ENCODE results near the gene HIP1R. TPM values are rescaled to one million over a fixed set of nuclear protein-coding genes. Genes with fewer than 3 reads are reported as not detected.
A peak's percentile ranks its signal among the peaks of the same experiment; 100 is the strongest.

HIP1R gene
- total RNA-seq, 1 donor from 2014 or later: 117 TPM

DNA sequence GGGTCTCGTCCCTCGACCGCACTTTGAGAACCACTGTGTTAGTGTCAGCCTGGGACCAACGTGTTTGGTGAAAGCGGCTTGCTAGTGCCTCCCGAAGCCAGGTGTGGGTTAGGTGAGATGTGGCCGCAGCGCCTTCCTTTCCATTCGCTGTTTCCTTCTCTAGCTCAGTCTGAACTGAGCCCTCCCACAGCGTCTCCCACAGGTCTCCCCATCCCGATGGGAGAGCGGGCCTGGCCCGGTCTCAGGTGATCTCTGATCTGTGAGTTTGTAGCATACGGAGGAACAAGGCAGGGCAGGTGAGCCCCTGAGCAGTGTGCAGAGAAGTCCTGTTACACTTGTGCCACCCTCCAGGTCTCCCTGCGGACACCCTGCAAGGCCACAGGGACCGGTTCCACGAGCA is 19.3 kb downstream of the HIP1R start:
- no peak for TF ChIP-seq CTCF (IDR thresholded peaks at IDR 0.05; ENCODE audit: unreplicated experiment)
- H3K9me3 Mint-ChIP-seq (ENCODE audit: unreplicated experiment): no peaks in the 10 kb centered on the region
- no peak overlapping the region for H3K27ac Mint-ChIP-seq (ENCODE audit: unreplicated experiment)
- H3K27me3 Mint-ChIP-seq (ENCODE audit: unreplicated experiment): peaks cover 7% of the 10 kb centered on the region
- peaks cover 21% of the 10 kb centered on the region for H3K36me3 Mint-ChIP-seq (ENCODE audit: low read depth, unreplicated experiment)
- no peak for DNase-seq (ENCODE audit: low spot score)
- H3K4me1 Mint-ChIP-seq (ENCODE audit: unreplicated experiment): peaks cover 5% of the 10 kb centered on the region
- H3K4me3 Mint-ChIP-seq (ENCODE audit: unreplicated experiment): no peak overlapping the region

DNA sequence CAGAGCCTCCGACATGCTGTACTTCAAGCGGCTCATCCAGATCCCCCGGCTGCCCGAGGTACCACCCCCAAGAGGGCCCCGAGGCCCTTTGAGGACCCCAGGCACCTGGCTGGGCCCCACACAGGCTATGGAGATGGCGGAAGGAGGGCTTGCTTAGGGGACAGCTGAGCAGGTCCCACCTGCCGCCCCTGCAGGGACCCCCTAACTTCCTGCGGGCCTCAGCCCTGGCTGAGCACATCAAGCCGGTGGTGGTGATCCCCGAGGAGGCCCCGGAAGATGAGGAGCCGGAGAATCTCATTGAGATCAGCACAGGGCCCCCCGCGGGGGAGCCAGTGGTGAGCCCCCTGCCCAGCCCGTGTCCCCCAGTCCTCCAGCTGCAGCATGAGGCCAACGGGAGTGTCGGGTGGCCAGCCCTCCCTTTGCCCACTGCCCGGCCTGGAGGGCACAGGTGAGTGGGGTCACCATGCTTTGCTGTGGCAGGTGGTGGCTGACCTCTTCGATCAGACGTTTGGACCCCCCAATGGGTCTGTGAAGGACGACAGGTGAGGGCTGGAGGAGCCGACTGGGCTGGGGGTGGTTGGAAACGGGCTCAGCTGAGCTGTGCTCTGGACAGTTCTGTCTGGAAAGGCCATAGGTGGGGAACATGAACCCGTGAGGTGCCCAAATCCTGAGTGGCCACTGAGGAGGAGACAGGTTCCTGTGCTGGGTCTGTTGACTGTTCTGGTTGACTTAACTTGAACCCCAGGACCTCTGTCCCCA is 20.0 kb downstream of the HIP1R start:
- DNase-seq (ENCODE audit: low spot score): no peak
- peaks cover 17% of the 10 kb centered on the region for H3K36me3 Mint-ChIP-seq (ENCODE audit: low read depth, unreplicated experiment)
- no peak overlapping the region for H3K4me3 Mint-ChIP-seq (ENCODE audit: unreplicated experiment)

DNA sequence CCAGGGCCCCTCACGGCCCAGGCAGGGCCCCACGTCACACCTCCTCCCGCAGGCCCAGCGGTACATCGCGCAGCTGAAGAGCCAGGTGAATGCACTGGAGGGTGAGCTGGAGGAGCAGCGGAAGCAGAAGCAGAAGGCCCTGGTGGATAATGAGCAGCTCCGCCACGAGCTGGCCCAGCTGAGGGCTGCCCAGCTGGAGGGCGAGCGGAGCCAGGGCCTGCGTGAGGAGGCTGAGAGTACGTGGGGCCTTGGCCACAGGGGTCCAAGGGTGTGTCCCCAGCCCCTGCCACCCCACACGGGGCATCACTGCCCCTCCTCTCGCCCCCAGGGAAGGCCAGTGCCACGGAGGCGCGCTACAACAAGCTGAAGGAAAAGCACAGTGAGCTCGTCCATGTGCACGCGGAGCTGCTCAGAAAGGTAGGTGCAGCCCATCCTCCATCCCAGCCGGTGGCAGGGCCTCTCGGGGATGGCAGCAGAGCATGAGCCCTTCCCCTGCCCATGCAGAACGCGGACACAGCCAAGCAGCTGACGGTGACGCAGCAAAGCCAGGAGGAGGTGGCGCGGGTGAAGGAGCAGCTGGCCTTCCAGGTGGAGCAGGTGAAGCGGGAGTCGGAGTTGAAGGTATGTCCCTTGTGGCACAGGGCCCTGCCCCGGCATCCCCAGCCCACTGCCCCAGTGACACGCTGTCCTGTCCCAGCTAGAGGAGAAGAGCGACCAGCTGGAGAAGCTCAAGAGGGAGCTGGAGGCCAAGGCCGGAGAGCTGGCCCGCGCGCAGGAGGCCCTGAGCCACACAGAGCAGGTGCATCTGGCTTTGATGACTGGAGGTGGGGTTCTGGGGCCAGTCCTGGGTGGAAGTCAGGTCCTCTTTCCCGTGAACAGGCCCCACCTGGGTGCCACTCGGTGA is 20.9 kb downstream of the HIP1R start:
- H3K9me3 Mint-ChIP-seq (ENCODE audit: unreplicated experiment): no peaks in the 10 kb centered on the region
- no peak for TF ChIP-seq CTCF (IDR thresholded peaks at IDR 0.05; ENCODE audit: unreplicated experiment)
- H3K36me3 Mint-ChIP-seq (ENCODE audit: low read depth, unreplicated experiment): peaks cover 17% of the 10 kb centered on the region
- H3K4me1 Mint-ChIP-seq (ENCODE audit: unreplicated experiment): peaks cover 4% of the 10 kb centered on the region
- H3K4me3 Mint-ChIP-seq (ENCODE audit: unreplicated experiment): no peak overlapping the region
- H3K27ac Mint-ChIP-seq (ENCODE audit: unreplicated experiment): no peak overlapping the region
- DNase-seq (ENCODE audit: low spot score): no peak
- peaks cover 3% of the 10 kb centered on the region for H3K27me3 Mint-ChIP-seq (ENCODE audit: unreplicated experiment)

More for the DNA sequence above, 20.0 kb downstream of the HIP1R start:
- Mint-ChIP-seq H3K27ac (ENCODE audit: unreplicated experiment) (no peak overlapping the region), H3K4me1 (ENCODE audit: unreplicated experiment) (peaks cover 4% of the 10 kb centered on the region), H3K27me3 (ENCODE audit: unreplicated experiment) (peaks cover 3% of the 10 kb centered on the region), H3K9me3 (ENCODE audit: unreplicated experiment) (no peaks in the 10 kb centered on the region)
- TF ChIP-seq CTCF (IDR thresholded peaks at IDR 0.05; ENCODE audit: unreplicated experiment): no peak

DNA sequence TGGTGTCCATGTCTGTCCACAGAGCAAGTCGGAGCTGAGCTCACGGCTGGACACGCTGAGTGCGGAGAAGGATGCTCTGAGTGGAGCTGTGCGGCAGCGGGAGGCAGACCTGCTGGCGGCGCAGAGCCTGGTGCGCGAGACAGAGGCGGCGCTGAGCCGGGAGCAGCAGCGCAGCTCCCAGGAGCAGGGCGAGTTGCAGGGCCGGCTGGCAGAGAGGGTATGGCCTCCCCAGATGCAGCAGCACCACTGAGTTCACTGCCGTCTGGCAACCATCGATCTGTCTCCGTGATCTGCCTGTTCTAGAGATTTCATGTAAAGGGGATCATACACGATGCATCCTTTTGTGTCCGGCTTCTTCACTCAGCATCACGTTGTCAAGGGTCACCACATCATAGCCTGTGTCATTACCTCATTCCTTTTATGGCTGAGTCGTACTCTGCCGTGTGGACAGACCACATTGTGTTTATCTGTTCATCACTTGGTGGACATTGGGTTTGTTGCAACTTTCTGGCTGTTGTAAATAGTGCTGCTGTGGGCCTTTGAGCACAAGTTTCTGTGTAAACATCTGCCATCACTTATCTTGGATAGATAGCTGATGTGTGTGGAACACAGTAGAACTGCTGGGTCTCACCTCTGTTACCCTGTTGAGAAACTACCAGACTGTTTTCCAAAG is 21.9 kb downstream of the HIP1R start:
- H3K4me1 Mint-ChIP-seq (ENCODE audit: unreplicated experiment): peaks cover 4% of the 10 kb centered on the region
- H3K27me3 Mint-ChIP-seq (ENCODE audit: unreplicated experiment): peaks cover 3% of the 10 kb centered on the region
- H3K27ac Mint-ChIP-seq (ENCODE audit: unreplicated experiment): no peak overlapping the region
- peaks cover 17% of the 10 kb centered on the region for H3K36me3 Mint-ChIP-seq (ENCODE audit: low read depth, unreplicated experiment)
- no peak for DNase-seq (ENCODE audit: low spot score)
- H3K4me3 Mint-ChIP-seq (ENCODE audit: unreplicated experiment): peak overlapping the region; percentile 79
- TF ChIP-seq CTCF (IDR thresholded peaks at IDR 0.05; ENCODE audit: unreplicated experiment): no peak
- no peaks in the 10 kb centered on the region for H3K9me3 Mint-ChIP-seq (ENCODE audit: unreplicated experiment)
